ENCODE measurements around the gene INPP5A. TPM values are rescaled to one million over a fixed set of nuclear protein-coding genes. Genes with fewer than 3 reads are reported as not detected.

Gene INPP5A
- total RNA-seq, 1 experiment from 2014 or later, result 14.7 TPM

DNA sequence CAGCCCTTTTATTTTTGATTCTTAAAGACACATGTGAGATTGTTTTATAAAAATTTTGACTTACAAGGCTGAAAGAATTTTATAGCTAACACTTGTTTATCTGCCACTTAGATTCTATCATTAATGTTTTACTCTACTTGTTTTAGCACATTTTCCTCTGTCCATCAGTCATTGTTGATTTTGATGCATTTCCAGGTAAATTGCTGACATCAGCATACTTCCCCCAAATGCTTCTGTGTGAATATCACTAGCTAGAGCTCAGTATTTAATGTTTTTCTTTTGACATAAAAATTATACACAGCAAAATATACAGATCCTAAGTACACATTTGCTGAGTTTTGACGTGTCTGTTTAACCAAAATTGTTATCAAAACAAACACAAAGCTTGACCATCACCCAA is 43.0 kb downstream of the INPP5A start:
- Mint-ChIP-seq H3K4me3 (ENCODE audit: unreplicated experiment) (no peak overlapping the region), H3K9me3 (ENCODE audit: unreplicated experiment) (no peaks in the 10 kb centered on the region), H3K4me1 (ENCODE audit: insufficient read depth, unreplicated experiment) (peaks cover 2% of the 10 kb centered on the region), H3K27ac (ENCODE audit: low read depth, unreplicated experiment) (no peak overlapping the region), H3K36me3 (ENCODE audit: insufficient read depth, unreplicated experiment) (no peaks in the 10 kb centered on the region), H3K27me3 (ENCODE audit: insufficient read depth, unreplicated experiment) (no peaks in the 10 kb centered on the region)
- intact Hi-C loops (cut with micrococcal nuclease), result no loop called here
- DNase-seq (ENCODE audit: unreplicated experiment), result no peak
- CTCF ChIA-PET, result no interaction called here
- BruUV-seq (replicated peaks), result no TSS peak
- POLR2A ChIA-PET, result interaction anchor here (1.2 kb wide), 1 partner anchor 10 kb away, joined by 3 read pairs; no protein-coding TSS in a partner anchor
- TF ChIP-seq, protein P1, sequence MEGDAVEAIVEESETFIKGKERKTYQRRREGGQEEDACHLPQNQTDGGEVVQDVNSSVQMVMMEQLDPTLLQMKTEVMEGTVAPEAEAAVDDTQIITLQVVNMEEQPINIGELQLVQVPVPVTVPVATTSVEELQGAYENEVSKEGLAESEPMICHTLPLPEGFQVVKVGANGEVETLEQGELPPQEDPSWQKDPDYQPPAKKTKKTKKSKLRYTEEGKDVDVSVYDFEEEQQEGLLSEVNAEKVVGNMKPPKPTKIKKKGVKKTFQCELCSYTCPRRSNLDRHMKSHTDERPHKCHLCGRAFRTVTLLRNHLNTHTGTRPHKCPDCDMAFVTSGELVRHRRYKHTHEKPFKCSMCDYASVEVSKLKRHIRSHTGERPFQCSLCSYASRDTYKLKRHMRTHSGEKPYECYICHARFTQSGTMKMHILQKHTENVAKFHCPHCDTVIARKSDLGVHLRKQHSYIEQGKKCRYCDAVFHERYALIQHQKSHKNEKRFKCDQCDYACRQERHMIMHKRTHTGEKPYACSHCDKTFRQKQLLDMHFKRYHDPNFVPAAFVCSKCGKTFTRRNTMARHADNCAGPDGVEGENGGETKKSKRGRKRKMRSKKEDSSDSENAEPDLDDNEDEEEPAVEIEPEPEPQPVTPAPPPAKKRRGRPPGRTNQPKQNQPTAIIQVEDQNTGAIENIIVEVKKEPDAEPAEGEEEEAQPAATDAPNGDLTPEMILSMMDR (IDR thresholded peaks at IDR 0.05; ENCODE audit: unreplicated experiment), result no peak

DNA sequence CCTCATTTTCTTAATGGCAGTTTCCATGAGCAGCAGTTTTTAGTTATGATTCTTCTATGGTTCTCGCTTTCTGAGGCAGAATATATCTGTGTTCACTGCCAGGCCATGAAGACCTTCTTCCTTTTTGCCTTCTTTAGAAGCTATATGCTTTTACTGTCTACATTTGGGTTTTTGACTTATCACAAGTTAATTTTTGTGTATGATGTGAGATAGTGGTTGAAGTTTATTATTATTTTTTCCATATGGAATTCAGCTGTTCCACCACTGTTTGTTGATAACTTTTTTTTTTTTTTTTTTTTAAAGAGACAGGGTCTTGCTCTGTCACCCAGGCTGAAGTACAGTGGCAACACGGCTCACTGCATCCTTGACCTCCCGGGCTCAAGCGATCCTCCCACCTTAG is 44.5 kb downstream of the INPP5A start:
- Mint-ChIP-seq H3K4me3 (ENCODE audit: unreplicated experiment) (no peak overlapping the region), H3K9me3 (ENCODE audit: unreplicated experiment) (no peaks in the 10 kb centered on the region), H3K27me3 (ENCODE audit: insufficient read depth, unreplicated experiment) (no peaks in the 10 kb centered on the region), H3K36me3 (ENCODE audit: insufficient read depth, unreplicated experiment) (no peaks in the 10 kb centered on the region), H3K4me1 (ENCODE audit: insufficient read depth, unreplicated experiment) (no peaks in the 10 kb centered on the region), H3K27ac (ENCODE audit: low read depth, unreplicated experiment) (no peak overlapping the region)
- TF ChIP-seq, protein P1 (IDR thresholded peaks at IDR 0.05; ENCODE audit: unreplicated experiment), result no peak
- ChIA-PET POLR2A (interaction anchor here (0.9 kb wide), 1 partner anchor 12 kb away, joined by 3 read pairs; no protein-coding TSS in a partner anchor), CTCF (no interaction called here)
- DNase-seq (ENCODE audit: unreplicated experiment), result no peak
- intact Hi-C loops (cut with micrococcal nuclease), result no loop called here
- BruUV-seq (replicated peaks), result no TSS peak

DNA sequence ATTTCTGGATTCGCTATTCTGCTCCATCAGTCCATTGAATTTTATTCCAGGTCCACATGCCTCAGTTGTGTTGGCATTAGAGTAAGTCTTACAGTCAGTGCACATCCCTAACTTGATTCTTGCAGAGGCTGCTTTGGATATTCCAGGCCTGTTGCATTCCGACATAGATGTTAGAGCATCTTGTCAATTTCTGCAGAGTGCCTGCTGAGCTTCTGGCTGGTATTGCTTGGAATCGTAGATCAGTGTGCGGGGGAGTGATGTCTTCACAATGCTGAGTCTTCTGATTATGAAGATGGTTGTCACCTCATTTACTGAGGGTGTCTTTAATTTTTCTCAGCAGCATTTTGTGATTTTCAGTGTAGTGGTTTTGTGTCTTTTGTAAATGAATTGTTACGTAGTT is 45.2 kb downstream of the INPP5A start:
- intact Hi-C loops (cut with micrococcal nuclease), result no loop called here
- no peaks in the 10 kb centered on the region for H3K9me3 Mint-ChIP-seq (ENCODE audit: unreplicated experiment)
- no peaks in the 10 kb centered on the region for H3K4me1 Mint-ChIP-seq (ENCODE audit: insufficient read depth, unreplicated experiment)
- no peaks in the 10 kb centered on the region for H3K27me3 Mint-ChIP-seq (ENCODE audit: insufficient read depth, unreplicated experiment)
- CTCF ChIA-PET, result no interaction called here
- no peak overlapping the region for H3K27ac Mint-ChIP-seq (ENCODE audit: low read depth, unreplicated experiment)
- BruUV-seq (replicated peaks), result no TSS peak
- no peaks in the 10 kb centered on the region for H3K36me3 Mint-ChIP-seq (ENCODE audit: insufficient read depth, unreplicated experiment)
- TF ChIP-seq, protein P1 (IDR thresholded peaks at IDR 0.05; ENCODE audit: unreplicated experiment), result no peak
- no peak overlapping the region for H3K4me3 Mint-ChIP-seq (ENCODE audit: unreplicated experiment)
- DNase-seq (ENCODE audit: unreplicated experiment), result no peak
- POLR2A ChIA-PET, result interaction anchor here (0.9 kb wide), 1 partner anchor 11 kb away, joined by 3 read pairs; no protein-coding TSS in a partner anchor

DNA sequence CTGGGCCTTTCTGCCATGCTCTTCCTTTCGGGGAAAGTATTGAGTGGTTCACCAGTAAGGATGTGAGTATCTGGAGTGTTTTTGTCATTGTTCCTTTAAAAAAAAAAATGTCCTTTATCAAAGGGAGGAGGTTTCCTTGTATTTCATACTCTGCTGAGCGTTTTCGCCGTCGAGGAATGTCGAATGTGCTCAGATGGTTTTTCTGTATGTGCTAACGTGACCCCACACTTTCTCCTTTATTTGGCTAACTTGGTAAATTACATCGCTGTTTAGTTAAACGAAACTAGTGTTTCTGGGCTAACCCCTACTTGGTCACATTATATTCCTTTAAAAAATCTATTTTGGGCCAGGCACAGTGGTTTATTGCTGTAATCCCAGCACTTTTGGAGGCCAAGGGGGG is 45.9 kb downstream of the INPP5A start:
- no TSS peak for BruUV-seq (replicated peaks)
- intact Hi-C loops (cut with micrococcal nuclease), result no loop called here
- Mint-ChIP-seq H3K27ac (ENCODE audit: low read depth, unreplicated experiment) (no peak overlapping the region), H3K27me3 (ENCODE audit: insufficient read depth, unreplicated experiment) (no peaks in the 10 kb centered on the region), H3K4me3 (ENCODE audit: unreplicated experiment) (no peak overlapping the region), H3K36me3 (ENCODE audit: insufficient read depth, unreplicated experiment) (no peaks in the 10 kb centered on the region), H3K9me3 (ENCODE audit: unreplicated experiment) (no peaks in the 10 kb centered on the region), H3K4me1 (ENCODE audit: insufficient read depth, unreplicated experiment) (no peaks in the 10 kb centered on the region)
- no peak for DNase-seq (ENCODE audit: unreplicated experiment)
- TF ChIP-seq, protein P1 (IDR thresholded peaks at IDR 0.05; ENCODE audit: unreplicated experiment), result no peak
- ChIA-PET CTCF (no interaction called here), POLR2A (no interaction called here)
